Forelimb muscle (tissue), 1 donor: ENCODE measurements around the gene FAM9A. TPM values are rescaled to one million over a fixed set of nuclear protein-coding genes. Genes with fewer than 3 reads are reported as not detected.

Source experiments
- DNase-seq: peaks from one replicate; pipeline ENCODE4 v3.0.0-alpha.2; 2013; ENCODE audit warnings: low read depth
- polyA plus RNA-seq: library from polyadenylated mRNA; unstranded; fragments of 120-200 nt; gene quantifications from one replicate; pipeline ENCODE4 v1.2.1, GENCODE V29; 2013; ENCODE audit not compliant: insufficient read length

The FAM9A gene
- polyA plus RNA-seq = not detected

- no peak for DNase-seq
These were observed at the start of gene FAM9A for GRCh38 chrX:8801041-8801599. TSS of gene FAM9A (minus strand) at chrX:8801383. CDS start at chrX:8800171, 1,212 bp downstream.

DNA sequence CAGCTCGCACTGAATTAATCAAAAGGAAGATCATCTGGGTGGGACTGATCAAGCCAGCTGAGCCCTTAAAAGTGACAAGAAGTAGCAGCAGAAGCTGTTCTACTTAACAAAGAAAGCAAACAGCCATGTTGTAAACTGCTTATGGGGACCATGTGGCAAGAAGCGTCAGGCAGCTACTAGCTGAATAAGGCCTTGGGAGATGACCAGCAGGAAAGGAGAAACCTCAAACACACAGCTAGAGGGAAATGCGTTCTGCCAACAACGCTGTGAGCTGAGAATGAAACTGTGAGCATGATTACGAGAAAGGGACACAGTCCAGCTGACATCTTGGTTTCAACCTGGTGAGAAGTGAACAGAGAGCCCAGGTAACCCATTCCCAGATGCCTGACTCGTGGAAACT is 49.3 kb upstream of the FAM9A start:
- DNase-seq = no peak

- no peak for DNase-seq
These were observed 48.8 kb upstream of the FAM9A start for GRCh38 chrX:8849945-8850344.

DNA sequence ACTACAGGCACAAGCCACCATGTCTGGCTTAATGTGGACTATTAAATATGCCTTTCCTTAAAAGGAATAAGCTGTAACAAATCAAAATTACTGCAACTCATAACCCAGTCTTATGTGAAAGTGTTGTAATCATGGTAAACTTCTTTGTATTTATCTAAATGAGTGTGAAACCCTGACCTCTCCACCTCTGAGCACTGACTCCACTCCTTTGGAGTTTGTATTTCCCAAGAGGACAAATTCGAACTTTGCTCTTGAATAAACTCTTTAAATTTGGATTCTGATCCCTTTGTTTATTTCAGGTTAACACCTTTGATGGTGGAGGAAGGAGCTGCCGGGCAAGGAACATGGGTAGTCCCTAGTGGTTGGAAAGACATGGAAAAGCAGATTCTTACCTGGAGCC is 48.3 kb upstream of the FAM9A start:
- no peak for DNase-seq

GRCh38 chrX:8848911-8849310 is 47.7 kb upstream of the FAM9A start:
- no peak for DNase-seq

- DNase-seq = no peak
These were observed 47.3 kb upstream of the FAM9A start for GRCh38 chrX:8848441-8848840.

- no peak for DNase-seq
These were observed 46.2 kb upstream of the FAM9A start for GRCh38 chrX:8847360-8847759.

- DNase-seq = no peak
These were observed 45.1 kb upstream of the FAM9A start for GRCh38 chrX:8846266-8846665.

DNA sequence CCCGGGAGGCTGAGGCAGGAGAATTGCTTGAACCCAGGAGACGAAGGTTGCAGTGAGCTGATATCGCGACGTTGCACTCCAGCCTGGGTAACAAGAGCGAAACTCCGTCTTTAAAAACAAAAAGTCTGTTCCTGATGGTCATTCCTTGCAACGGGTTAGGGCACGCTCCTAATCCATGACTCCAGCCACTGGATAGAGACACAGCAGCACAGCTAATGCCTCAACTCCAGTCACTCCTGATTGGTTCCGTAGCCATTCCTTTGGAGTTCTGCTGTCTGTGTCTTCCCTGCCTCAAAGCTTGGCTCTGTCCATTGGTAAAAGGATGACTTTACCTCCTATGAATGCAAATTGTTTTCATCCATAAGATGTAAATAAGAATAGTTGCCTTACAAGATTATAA is 44.3 kb upstream of the FAM9A start:
- DNase-seq = no peak

- peak; percentile 38 for DNase-seq
These were observed 43.9 kb upstream of the FAM9A start for GRCh38 chrX:8845060-8845459.

GRCh38 chrX:8844157-8844556 is 43.0 kb upstream of the FAM9A start:
- DNase-seq = no peak

DNA sequence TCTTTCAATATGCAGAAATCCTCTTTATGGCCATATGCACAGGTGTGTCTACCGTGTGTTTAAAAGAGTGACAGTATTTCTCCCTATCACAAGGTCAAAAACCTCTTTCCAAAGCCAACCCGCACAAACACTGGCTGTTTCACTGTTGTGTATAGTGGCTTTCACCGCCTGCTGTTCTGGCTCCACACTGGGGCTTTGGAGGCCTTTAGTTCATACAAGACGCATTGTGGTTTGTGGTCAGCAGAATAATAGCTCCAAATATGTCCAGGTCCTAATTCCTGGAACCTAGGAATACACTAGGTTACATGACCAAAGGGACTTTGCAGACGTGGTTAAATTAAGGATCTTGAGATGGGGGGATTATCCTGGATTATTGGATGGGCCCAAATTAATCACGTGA is 40.7 kb upstream of the FAM9A start:
- no peak for DNase-seq

- no peak for DNase-seq
These were observed 33.2 kb upstream of the FAM9A start for GRCh38 chrX:8834392-8834791.

- DNase-seq = no peak
These were observed 31.6 kb upstream of the FAM9A start for GRCh38 chrX:8832582-8833378.

GRCh38 chrX:8823698-8824097 is 22.5 kb upstream of the FAM9A start:
- no peak for DNase-seq

- DNase-seq = no peak
These were observed 20.8 kb upstream of the FAM9A start for GRCh38 chrX:8822002-8822401.

DNA sequence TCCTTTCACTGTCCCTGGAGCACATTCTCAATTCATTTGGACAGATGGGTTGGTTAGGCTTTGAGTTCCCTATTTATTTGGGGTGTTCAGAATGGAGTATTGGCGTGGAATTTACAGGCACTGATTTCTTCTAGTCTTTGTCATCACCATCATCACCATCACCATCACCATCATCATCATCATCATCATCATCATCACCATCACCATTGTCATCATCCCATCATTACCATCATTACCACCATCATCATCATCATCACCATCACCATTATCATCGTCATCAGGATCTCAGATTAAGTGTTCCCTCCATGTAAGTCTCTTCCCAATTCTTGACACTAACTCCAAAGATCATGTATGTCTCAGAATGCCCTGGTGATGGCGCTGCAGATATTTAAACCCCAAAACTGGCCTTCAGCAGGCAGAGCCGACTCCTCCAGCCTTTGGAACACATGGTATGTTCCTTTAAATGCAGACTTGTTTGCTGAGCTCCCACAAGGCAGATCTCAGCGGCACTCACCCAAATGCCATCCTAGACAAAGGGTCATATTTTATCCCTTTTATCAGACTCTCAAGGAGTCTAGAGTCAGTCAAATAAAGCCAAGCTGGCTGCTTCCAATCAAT is 19.8 kb upstream of the FAM9A start:
- no peak for DNase-seq

GRCh38 chrX:8815460-8816065 is 14.4 kb upstream of the FAM9A start:
- peak; percentile 31 for DNase-seq

GRCh38 chrX:8813036-8813435 is 11.9 kb upstream of the FAM9A start:
- no peak for DNase-seq

DNA sequence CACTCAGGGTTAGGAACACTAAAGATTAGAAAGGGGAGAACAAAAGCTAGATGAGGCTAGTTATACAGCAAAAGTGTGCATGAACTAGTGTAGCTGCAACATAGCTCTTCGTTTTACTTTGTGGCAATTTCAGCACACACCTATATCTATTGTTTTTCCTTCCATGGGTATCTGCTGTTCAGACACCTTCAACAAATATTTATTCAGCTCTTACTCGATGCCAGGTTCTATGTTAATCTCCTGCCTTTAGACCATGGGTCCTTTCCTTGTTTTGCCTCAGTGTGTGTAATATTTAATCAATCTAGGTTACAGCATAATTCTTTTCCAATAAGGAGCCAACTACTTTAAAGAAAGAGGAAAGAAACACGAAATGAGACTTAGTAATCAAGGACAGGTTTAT is 10.4 kb upstream of the FAM9A start:
- DNase-seq = no peak

DNA sequence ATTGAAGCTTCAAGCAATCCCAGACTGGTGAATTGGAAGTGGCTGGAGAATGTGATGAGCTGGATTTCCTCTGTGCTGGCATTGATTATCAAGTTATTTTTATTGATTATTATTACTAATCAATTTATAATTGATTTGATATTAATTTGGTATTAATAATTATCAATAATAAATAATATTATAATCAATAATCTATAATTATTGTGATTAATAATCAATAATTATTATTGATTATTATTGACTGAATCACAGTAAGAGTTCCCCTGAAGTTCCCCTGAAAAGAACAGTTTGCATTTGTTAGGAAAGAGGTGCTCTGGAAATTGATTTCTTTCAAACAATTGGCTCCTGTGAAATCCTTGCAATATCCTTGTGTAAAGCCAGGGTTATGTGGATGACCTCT is 7.5 kb upstream of the FAM9A start:
- DNase-seq = no peak

- DNase-seq = no peak
These were observed 4.8 kb upstream of the FAM9A start for GRCh38 chrX:8805974-8806373.

GRCh38 chrX:8805046-8805445 is 3.9 kb upstream of the FAM9A start:
- DNase-seq = no peak
